ENCODE data around the gene STK38.

STK38 gene

DNA sequence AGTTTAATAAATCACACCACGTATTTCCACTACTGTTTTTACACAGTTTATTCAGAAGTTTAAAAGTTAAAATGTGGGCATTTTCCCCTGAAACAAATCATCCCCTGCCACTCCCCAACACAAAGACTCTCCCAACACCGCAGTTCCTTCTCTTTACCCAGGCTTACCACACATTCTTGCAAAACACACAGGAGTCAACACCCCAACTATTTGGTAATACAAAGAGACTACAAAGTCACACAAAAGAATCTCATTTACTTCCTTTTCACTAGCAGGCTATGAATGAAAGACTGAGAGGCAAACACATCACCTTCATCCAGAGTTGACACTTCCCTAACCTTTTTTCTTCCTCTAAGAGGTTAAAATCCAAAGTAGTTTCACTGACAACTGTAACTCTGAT, 53.4 kb downstream of the STK38 start:
- DNase-seq, result peak in 1 of 2 donors; percentile 16
- Histone ChIP-seq H3K4me3 (ENCODE audit: low read depth, low read length) (no peak overlapping the region), H4K91ac (ENCODE audit: low read depth, low read length) (no peak overlapping the region), H3K4ac (ENCODE audit: low read depth, low read length) (no peak overlapping the region), H4K8ac (ENCODE audit: low read depth, low read length) (no peak overlapping the region), H2AFZ (ENCODE audit: insufficient read depth, low read length, poor library complexity) (no peak overlapping the region), H3K79me1 (ENCODE audit: low read length) (no peaks in the 10 kb centered on the region), H3K9ac (ENCODE audit: low read length) (no peak overlapping the region), H4K12ac (ENCODE audit: low read depth, low read length) (no peak overlapping the region), H2BK12ac (ENCODE audit: low read length) (no peak overlapping the region), H2AK5ac (ENCODE audit: low read length) (no peak overlapping the region), H3K9me3 (ENCODE audit: insufficient read depth, low read depth, low read length) (no peaks in the 10 kb centered on the region), H3K4me2 (ENCODE audit: low read length) (no peak overlapping the region), H3K27ac (ENCODE audit: low read depth, low read length) (no peak overlapping the region), H2BK5ac (ENCODE audit: low read depth, low read length, poor library complexity) (no peak overlapping the region), H3K23ac (ENCODE audit: low read length) (no peak overlapping the region), H3K14ac (ENCODE audit: low read length) (no peak overlapping the region), H3K36me3 (ENCODE audit: control insufficient read depth in 1 of 2, insufficient read depth in 2 of 2, low read length in 2 of 2) (peaks cover 11 to 22% of the 10 kb centered on the region in 2 experiments), H3K79me2 (ENCODE audit: control insufficient read depth, insufficient read depth, low read length, poor library complexity) (no peaks in the 10 kb centered on the region), H3K18ac (ENCODE audit: low read length) (no peak overlapping the region), H3K4me1 (ENCODE audit: control insufficient read depth in 1 of 2, insufficient read depth in 2 of 2, low read length in 2 of 2) (no peaks in the 10 kb centered on the region), H2BK120ac (ENCODE audit: insufficient read depth, low read length, poor library complexity) (no peak overlapping the region), H3K27me3 (ENCODE audit: insufficient read depth, low read length) (no peaks in the 10 kb centered on the region)
- WGBS (ENCODE audit: extremely low coverage, insufficient coverage, insufficient read length), result no CpG with 5 or more reads among the region's 2 CpGs

DNA sequence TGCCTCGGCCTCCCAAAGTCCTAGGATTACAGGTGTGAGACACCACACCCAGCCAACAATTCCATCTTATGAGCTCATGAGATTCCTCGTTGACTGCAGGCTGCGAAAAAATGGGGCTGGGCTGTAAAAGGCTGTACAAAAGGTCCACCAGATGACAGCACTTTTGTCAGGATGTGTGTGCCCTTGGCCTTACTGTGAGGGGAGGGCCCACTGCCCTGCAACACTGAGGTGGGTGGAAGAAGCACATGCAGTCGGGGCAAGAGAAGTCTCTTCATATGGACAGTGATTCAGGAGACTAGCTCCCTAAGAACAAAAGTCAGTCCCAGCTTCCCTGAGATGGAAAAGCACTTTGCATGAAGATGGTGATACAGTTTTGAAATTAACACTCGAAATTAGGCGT, 54.0 kb downstream of the STK38 start:
- no peak overlapping the region for H3K9ac ChIP-seq (ENCODE audit: low read length)
- no peak overlapping the region for H4K8ac ChIP-seq (ENCODE audit: low read depth, low read length)
- WGBS (ENCODE audit: extremely low coverage, insufficient coverage, insufficient read length), result no CpG with 5 or more reads among the region's 6 CpGs
- no peak overlapping the region for H3K23ac ChIP-seq (ENCODE audit: low read length)
- H4K91ac ChIP-seq (ENCODE audit: low read depth, low read length), result no peak overlapping the region
- no peak overlapping the region for H3K18ac ChIP-seq (ENCODE audit: low read length)
- no peaks in the 10 kb centered on the region for H3K9me3 ChIP-seq (ENCODE audit: insufficient read depth, low read depth, low read length)
- H2AK5ac ChIP-seq (ENCODE audit: low read length), result no peak overlapping the region
- no peak overlapping the region for H3K4me2 ChIP-seq (ENCODE audit: low read length)
- no peak overlapping the region for H3K4ac ChIP-seq (ENCODE audit: low read depth, low read length)
- H3K14ac ChIP-seq (ENCODE audit: low read length), result no peak overlapping the region
- no peaks in the 10 kb centered on the region for H3K4me1 ChIP-seq (ENCODE audit: control insufficient read depth in 1 of 2, insufficient read depth in 2 of 2, low read length in 2 of 2)
- H3K27ac ChIP-seq (ENCODE audit: low read depth, low read length), result no peak overlapping the region
- H2AFZ ChIP-seq (ENCODE audit: insufficient read depth, low read length, poor library complexity), result no peak overlapping the region
- H3K79me2 ChIP-seq (ENCODE audit: control insufficient read depth, insufficient read depth, low read length, poor library complexity), result no peaks in the 10 kb centered on the region
- no peak overlapping the region for H2BK5ac ChIP-seq (ENCODE audit: low read depth, low read length, poor library complexity)
- H2BK120ac ChIP-seq (ENCODE audit: insufficient read depth, low read length, poor library complexity), result no peak overlapping the region
- peak in 1 of 2 donors; percentile 36 for DNase-seq
- no peaks in the 10 kb centered on the region for H3K27me3 ChIP-seq (ENCODE audit: insufficient read depth, low read length)
- no peaks in the 10 kb centered on the region for H3K79me1 ChIP-seq (ENCODE audit: low read length)
- peaks cover 11 to 22% of the 10 kb centered on the region in 2 experiments for H3K36me3 ChIP-seq (ENCODE audit: control insufficient read depth in 1 of 2, insufficient read depth in 2 of 2, low read length in 2 of 2)
- H4K12ac ChIP-seq (ENCODE audit: low read depth, low read length), result no peak overlapping the region
- H3K4me3 ChIP-seq (ENCODE audit: low read depth, low read length), result no peak overlapping the region
- H2BK12ac ChIP-seq (ENCODE audit: low read length), result no peak overlapping the region

DNA sequence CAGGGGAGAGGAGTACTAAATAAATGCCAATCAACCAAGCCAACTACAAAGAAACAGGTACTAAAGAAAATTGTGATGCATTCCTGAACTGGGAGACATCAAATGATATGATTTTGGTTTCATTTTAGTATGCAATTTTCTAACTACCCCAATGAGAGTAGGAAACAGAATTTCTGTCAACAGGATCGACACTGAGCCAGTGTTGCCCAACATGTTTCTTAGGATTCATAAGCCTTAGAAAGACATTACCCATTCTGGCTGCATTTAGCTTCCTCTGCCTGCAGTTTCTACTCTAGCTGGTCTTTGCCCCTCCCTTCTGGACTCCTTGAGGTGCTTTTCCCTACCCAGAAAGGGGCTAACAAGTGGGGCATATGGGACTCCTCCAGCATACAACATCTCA, 54.7 kb downstream of the STK38 start:
- no peak overlapping the region for H4K8ac ChIP-seq (ENCODE audit: low read depth, low read length)

GRCh38 chr6:36492092-36492491, 55.2 kb downstream of the STK38 start:
- Histone ChIP-seq H3K79me2 (ENCODE audit: control insufficient read depth, insufficient read depth, low read length, poor library complexity) (no peaks in the 10 kb centered on the region), H3K4me3 (ENCODE audit: low read depth, low read length) (no peak overlapping the region), H2BK5ac (ENCODE audit: low read depth, low read length, poor library complexity) (no peak overlapping the region), H4K91ac (ENCODE audit: low read depth, low read length) (no peak overlapping the region), H3K79me1 (ENCODE audit: low read length) (no peaks in the 10 kb centered on the region), H3K9me3 (ENCODE audit: insufficient read depth, low read depth, low read length) (no peaks in the 10 kb centered on the region), H3K27ac (ENCODE audit: low read depth, low read length) (no peak overlapping the region), H3K4ac (ENCODE audit: low read depth, low read length) (no peak overlapping the region), H4K8ac (ENCODE audit: low read depth, low read length) (no peak overlapping the region), H3K4me2 (ENCODE audit: low read length) (no peak overlapping the region), H3K18ac (ENCODE audit: low read length) (no peak overlapping the region), H3K9ac (ENCODE audit: low read length) (no peak overlapping the region), H2AK5ac (ENCODE audit: low read length) (no peak overlapping the region), H3K4me1 (ENCODE audit: control insufficient read depth in 1 of 2, insufficient read depth in 2 of 2, low read length in 2 of 2) (no peaks in the 10 kb centered on the region), H2BK12ac (ENCODE audit: low read length) (no peak overlapping the region), H3K27me3 (ENCODE audit: insufficient read depth, low read length) (no peaks in the 10 kb centered on the region), H3K14ac (ENCODE audit: low read length) (no peak overlapping the region), H4K12ac (ENCODE audit: low read depth, low read length) (no peak overlapping the region), H2BK120ac (ENCODE audit: insufficient read depth, low read length, poor library complexity) (no peak overlapping the region), H3K36me3 (ENCODE audit: control insufficient read depth in 1 of 2, insufficient read depth in 2 of 2, low read length in 2 of 2) (peaks cover 9 to 31% of the 10 kb centered on the region in 2 experiments), H3K23ac (ENCODE audit: low read length) (no peak overlapping the region), H2AFZ (ENCODE audit: insufficient read depth, low read length, poor library complexity) (no peak overlapping the region)
- WGBS (ENCODE audit: extremely low coverage, insufficient coverage, insufficient read length), result no CpG with 5 or more reads among the region's 4 CpGs
- no peak for DNase-seq

More for the DNA sequence above, 54.7 kb downstream of the STK38 start:
- no peak overlapping the region for H3K9ac ChIP-seq (ENCODE audit: low read length)
- no peaks in the 10 kb centered on the region for H3K79me2 ChIP-seq (ENCODE audit: control insufficient read depth, insufficient read depth, low read length, poor library complexity)
- no peak overlapping the region for H4K12ac ChIP-seq (ENCODE audit: low read depth, low read length)
- no peak overlapping the region for H2BK120ac ChIP-seq (ENCODE audit: insufficient read depth, low read length, poor library complexity)
- WGBS (ENCODE audit: extremely low coverage, insufficient coverage, insufficient read length), result no CpG with 5 or more reads among the region's 1 CpG
- H3K36me3 ChIP-seq (ENCODE audit: control insufficient read depth in 1 of 2, insufficient read depth in 2 of 2, low read length in 2 of 2), result peaks cover 11 to 28% of the 10 kb centered on the region in 2 experiments
- no peak overlapping the region for H3K23ac ChIP-seq (ENCODE audit: low read length)
- H3K14ac ChIP-seq (ENCODE audit: low read length), result no peak overlapping the region
- H2AK5ac ChIP-seq (ENCODE audit: low read length), result no peak overlapping the region
- no peak overlapping the region for H3K4me3 ChIP-seq (ENCODE audit: low read depth, low read length)
- no peak overlapping the region for H3K4ac ChIP-seq (ENCODE audit: low read depth, low read length)
- H3K79me1 ChIP-seq (ENCODE audit: low read length), result no peaks in the 10 kb centered on the region
- no peak for DNase-seq
- no peak overlapping the region for H2BK12ac ChIP-seq (ENCODE audit: low read length)
- H2AFZ ChIP-seq (ENCODE audit: insufficient read depth, low read length, poor library complexity), result no peak overlapping the region
- H3K4me1 ChIP-seq (ENCODE audit: control insufficient read depth in 1 of 2, insufficient read depth in 2 of 2, low read length in 2 of 2), result no peaks in the 10 kb centered on the region
- no peak overlapping the region for H3K18ac ChIP-seq (ENCODE audit: low read length)
- H3K27ac ChIP-seq (ENCODE audit: low read depth, low read length), result no peak overlapping the region
- H3K4me2 ChIP-seq (ENCODE audit: low read length), result no peak overlapping the region
- H4K91ac ChIP-seq (ENCODE audit: low read depth, low read length), result no peak overlapping the region
- H2BK5ac ChIP-seq (ENCODE audit: low read depth, low read length, poor library complexity), result no peak overlapping the region
- H3K27me3 ChIP-seq (ENCODE audit: insufficient read depth, low read length), result no peaks in the 10 kb centered on the region
- no peaks in the 10 kb centered on the region for H3K9me3 ChIP-seq (ENCODE audit: insufficient read depth, low read depth, low read length)

All from trophoblast cell (in vitro differentiated cells and primary cell).